Hypothalamus (tissue), 51 donors: ENCODE measurements around the gene RAB11FIP3.

Source experiments
- DNase-seq, 51 donors: peaks; one replicate each; lab custom pipeline; 2025; lab: John Stamatoyannopoulos, UW

Gene RAB11FIP3

GRCh38 chr16:560701-561412, 135.4 kb downstream of the RAB11FIP3 start:
- DNase-seq = no peak

DNA sequence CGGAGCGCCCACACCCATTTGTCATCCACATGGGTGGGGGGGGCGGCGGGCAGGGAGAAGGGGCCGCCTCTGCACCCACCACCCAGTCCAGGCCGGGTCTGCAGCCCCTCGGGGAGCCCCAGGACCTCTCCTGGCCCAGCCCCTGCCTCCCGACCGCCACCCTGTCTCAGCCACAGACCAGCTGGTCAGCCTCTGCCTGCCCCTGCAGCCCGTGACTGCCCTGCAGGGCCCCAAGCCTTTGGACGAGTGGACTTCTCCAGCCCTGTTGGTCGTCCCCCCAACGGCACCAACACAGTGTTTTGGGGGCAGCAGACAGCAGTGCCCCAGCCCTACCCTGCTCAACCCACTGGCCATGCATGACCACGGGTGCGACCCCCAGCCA, 136.0 kb downstream of the RAB11FIP3 start:
- DNase-seq = no peak

GRCh38 chr16:561957-562938, 136.8 kb downstream of the RAB11FIP3 start:
- DNase-seq = no peak

DNA sequence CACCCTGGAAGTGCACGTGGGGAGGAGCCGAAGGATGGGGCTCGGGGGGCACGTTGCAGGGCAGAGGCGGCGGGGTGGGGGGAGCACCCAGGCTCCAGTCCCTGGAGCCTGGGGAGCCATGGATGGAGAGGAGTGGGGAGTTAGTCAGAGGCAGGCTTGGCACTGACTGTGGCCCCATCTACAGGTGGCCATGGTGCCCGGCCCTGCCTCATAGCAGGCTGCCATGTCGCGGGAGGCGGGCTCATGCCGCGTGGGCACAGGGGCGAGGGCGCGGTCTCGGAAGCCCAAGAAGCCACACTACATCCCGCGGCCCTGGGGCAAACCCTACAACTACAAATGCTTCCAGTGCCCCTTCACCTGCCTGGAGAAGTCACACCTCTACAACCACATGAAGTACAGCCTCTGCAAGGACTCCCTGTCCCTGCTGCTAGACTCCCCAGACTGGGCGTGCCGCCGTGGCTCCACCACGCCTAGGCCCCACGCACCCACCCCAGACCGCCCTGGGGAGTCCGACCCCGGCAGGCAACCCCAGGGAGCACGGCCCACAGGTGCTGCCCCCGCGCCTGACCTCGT, 137.7 kb downstream of the RAB11FIP3 start:
- DNase-seq = no peak

GRCh38 chr16:564690-565418, 139.4 kb downstream of the RAB11FIP3 start:
- no peak for DNase-seq

- no peak for DNase-seq
Measured at GRCh38 chr16:565419-566330, 140.2 kb downstream of the RAB11FIP3 start.

DNA sequence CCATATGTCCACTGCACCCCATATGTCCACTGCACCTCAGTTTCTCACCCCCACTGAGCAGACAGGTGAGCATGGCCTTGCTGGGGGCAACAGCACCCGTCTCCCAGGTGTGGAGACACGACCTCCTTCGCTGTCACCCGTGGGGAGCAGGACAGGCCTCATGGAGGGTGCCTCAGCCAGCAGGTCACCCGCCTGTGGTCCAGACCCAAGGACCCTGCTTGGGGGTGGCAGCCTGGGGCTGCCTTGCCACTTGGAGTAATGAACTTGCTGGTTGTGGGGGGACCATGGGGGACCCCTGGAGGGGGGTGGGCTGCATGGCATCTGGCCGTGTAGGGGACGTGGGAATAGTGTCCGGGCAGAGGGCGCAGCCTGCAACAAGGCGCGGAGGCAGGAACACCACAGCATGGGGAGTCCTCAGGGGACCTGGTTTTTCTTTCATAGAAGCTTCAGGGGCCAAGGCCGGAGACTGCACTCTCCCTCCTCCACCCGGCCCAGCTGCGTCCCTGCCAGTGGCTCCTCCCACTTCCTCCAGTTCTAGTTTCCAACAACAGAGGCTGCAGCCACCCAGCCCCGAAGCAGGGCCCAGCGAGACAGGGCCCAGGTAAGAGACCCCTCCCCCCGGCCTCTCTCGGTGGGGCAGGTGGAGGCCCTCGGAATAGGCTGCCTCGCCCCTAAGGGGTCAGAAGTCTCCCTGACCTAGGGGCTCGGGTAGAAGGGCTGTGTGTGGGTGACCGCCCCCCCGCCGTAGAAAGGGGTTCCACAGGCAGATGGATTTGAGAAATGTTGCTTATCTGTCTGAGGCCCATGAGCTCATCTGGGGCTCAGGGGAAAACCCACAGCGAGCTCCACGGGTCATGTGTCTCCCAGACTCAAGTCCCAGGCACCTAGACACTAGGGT, 141.3 kb downstream of the RAB11FIP3 start, which contains the start of gene NHLRC4:
TSS of gene NHLRC4 (plus strand) at position 531 of the 898 bp plus-strand sequence. CDS start 1,043 bp downstream, outside the sequence.
- peak in 3 of 51 donors; percentile 11 to 13 (median 12) for DNase-seq

DNA sequence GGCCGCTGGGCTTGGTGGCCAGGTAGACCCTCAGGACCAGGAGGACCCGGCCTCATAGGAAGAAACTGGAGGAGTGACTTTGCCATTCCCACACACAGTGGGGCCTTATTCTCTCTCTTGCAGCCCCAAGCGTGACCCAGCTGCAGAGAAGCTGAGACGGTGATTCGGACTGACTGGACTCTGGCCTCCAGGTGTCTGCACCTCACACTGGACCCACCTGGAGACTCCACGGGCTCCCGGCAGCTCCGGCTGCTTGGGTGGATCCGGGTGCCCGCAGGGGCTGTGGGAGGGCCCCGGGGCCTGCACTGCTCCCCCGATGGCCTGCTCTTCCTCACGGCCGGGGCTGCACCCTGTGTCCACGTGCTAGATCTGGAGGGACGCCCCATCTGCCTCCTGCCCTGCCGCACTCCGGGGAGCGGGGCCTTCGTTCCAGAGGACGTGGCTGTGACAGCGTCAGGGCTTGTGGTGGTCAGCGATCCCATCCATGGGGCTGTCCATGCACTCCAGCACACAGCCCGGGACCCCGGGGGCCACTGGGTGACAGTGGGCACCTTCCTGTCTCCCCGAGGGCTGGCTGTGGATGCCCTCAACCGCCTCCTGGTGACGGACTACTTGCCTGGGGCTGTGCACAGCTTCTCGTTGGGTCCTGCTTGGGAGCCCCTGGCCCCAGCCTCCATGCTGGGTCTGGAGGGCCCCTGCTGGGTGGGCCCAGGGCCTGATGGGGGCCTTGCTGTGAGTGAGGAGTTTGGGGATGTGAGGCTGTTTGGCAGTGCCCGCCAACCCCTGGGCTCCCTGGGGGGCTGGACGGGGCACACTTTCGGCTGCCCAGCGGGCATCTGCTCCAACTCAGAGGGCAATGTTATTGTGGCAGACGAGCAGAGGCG, 142.2 kb downstream of the RAB11FIP3 start:
- DNase-seq = no peak

DNA sequence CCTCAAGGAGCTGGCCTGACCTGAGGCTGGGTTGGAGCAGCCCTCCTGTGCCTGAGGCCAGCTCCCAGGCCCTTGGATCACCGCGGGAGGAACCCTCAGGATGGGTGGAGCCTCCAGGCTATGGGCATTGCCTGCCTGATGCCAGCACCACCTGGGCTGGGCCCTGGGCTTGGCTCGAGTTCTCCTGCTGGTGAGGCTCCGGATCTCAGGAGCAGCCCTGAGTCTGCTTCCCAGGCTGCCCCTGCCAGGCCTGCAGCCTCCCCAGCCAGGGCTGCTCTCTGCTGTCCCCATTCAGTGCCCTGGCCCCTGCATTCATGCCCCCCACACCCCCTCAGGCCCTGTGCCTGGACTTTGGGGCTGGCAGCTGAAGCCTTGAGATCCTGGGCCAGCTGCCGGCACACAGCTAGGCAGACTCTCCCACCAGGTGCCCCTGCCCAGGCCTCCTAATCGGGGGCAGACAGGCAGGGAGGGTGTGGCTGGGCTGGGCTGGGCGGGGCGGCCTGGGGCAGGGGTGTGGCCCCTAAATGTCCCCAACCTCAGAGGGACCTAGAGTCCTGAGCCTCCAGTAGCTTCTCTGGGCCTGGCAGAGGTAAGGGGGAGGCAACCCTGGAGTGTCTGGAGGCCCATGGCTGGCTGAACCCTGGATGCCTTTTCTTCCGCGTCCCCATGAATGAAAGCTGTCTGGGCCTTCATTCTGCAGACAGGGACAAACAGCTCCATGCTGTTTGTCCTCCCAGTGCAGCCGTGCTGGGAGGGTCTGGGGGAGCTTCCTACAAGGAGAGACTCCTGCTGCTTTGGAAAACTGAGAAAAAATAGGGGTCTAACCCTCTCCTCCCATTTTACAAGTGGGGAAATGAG, 143.2 kb downstream of the RAB11FIP3 start:
- no peak for DNase-seq

DNA sequence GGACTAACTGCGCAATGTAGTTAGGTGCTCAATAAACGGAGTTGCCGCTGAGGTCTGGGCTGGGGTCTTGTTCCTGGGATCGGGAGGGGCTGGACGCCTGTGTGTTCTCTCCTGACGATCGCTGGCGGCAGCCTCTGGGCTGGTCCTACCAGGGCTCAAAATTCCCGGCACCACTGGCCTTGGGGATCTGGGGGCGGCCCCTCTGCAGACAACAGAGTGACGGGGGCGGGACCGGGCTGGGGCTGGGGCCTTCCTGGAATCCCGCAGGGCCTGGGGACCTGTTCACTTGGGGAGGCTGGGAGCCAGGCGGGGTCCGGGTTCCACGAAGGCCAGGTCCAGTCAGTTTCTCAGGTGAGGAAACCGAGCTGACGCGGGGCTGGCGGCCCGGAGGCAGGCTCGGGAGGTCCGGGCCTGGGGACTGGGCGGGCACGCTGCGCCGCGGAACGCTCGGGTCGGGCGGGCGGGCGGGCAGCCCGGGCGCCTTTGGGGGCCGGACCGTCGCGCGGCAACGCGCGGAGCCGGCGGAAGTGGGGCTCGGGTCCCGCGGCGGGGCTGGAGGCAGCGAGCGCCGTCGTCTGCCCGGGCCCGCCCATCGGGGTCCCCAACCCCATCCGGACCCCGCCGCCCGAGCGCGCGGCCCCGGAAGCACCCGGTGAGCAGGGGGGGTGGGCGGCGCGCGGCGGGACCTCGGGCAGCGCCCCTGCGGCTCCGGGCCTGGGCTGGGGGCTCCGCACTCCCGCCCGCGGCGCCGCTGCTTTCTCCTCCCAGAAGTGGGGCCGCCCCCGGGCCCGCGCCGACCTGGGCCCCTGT, 144.2 kb downstream of the RAB11FIP3 start, which contains the start of gene PIGQ:
TSS of gene PIGQ (plus strand) at position 524 of the 810 bp plus-strand sequence. CDS start 4,107 bp downstream, outside the sequence.
- peak in 47 of 51 donors; percentile 18 to 87 (median 54) for DNase-seq
